GM20431 (cell line): Measurements from ENCODE around the gene CBLB.

Source experiments
- in situ Hi-C: fragments of 300-500 bp; cut with MseI, MboI; formaldehyde crosslinking; loops from one replicate; pipeline ENCODE4 v1.15.0; 2020; ENCODE audit warnings: low sequenced_read_pairs; ENCODE audit not compliant: unreplicated experiment

The CBLB gene

GRCh38 chr3:105661461-105661860, 207.4 kb downstream of the CBLB start:
- in situ Hi-C loops: no loop called here

GRCh38 chr3:105656651-105657504, 211.9 kb downstream of the CBLB start:
- in situ Hi-C loops: no loop called here

- in situ Hi-C loops: no loop called here
Observed at GRCh38 chr3:105653868-105654267, 214.9 kb downstream of the CBLB start.

GRCh38 chr3:105653166-105653565, 215.6 kb downstream of the CBLB start:
- in situ Hi-C loops: no loop called here

- in situ Hi-C loops: no loop called here
Observed at GRCh38 chr3:105649480-105649879, 219.3 kb downstream of the CBLB start.

- in situ Hi-C loops: no loop called here
Observed at GRCh38 chr3:105647047-105647446, 221.8 kb downstream of the CBLB start.

- in situ Hi-C loops: no loop called here
Observed at GRCh38 chr3:105639131-105639530, 229.7 kb downstream of the CBLB start.

- in situ Hi-C loops: no loop called here
Observed at GRCh38 chr3:105634708-105635107, 234.1 kb downstream of the CBLB start.

GRCh38 chr3:105629718-105630117, 239.1 kb downstream of the CBLB start:
- in situ Hi-C loops: no loop called here

GRCh38 chr3:105626739-105627138, 242.1 kb downstream of the CBLB start:
- in situ Hi-C loops: no loop called here

- in situ Hi-C loops: no loop called here
Observed at GRCh38 chr3:105622169-105622568, 246.6 kb downstream of the CBLB start.

- in situ Hi-C loops: no loop called here
Observed at GRCh38 chr3:105620236-105620635, 248.6 kb downstream of the CBLB start.

- in situ Hi-C loops: no loop called here
Observed at GRCh38 chr3:105619651-105620050, 249.2 kb downstream of the CBLB start.

- in situ Hi-C loops: no loop called here
Observed at GRCh38 chr3:105618556-105618955, 250.3 kb downstream of the CBLB start.

- in situ Hi-C loops: no loop called here
Observed at GRCh38 chr3:105616374-105617121, 252.3 kb downstream of the CBLB start.

GRCh38 chr3:105615814-105616213, 253.0 kb downstream of the CBLB start:
- in situ Hi-C loops: no loop called here

- in situ Hi-C loops: no loop called here
Observed at GRCh38 chr3:105614288-105615030, 254.4 kb downstream of the CBLB start.

GRCh38 chr3:105613120-105613519, 255.7 kb downstream of the CBLB start:
- in situ Hi-C loops: no loop called here

GRCh38 chr3:105611304-105612192, 257.3 kb downstream of the CBLB start:
- in situ Hi-C loops: no loop called here

- in situ Hi-C loops: no loop called here
Observed at GRCh38 chr3:105610473-105610872, 258.3 kb downstream of the CBLB start.
